GM12892 (cell line): ENCODE results near the gene PSIP1.
"Not testable (repeated sequence)": the region's sequence is repeated elsewhere in the genome, so short reads cannot be mapped to it uniquely, and the experiment has no call there.

Source experiments
- POLR2A ChIP-seq: IDR thresholded peaks from 2 replicates; pipeline ENCODE4 v1.6.1; 2011; ENCODE audit warnings: low read depth, low read length, control low read depth
- POLR2AphosphoS5 ChIP-seq: IDR thresholded peaks from 2 replicates; pipeline ENCODE4 v1.6.1; 2011; ENCODE audit warnings: low read depth, low read length, control low read depth

DNA sequence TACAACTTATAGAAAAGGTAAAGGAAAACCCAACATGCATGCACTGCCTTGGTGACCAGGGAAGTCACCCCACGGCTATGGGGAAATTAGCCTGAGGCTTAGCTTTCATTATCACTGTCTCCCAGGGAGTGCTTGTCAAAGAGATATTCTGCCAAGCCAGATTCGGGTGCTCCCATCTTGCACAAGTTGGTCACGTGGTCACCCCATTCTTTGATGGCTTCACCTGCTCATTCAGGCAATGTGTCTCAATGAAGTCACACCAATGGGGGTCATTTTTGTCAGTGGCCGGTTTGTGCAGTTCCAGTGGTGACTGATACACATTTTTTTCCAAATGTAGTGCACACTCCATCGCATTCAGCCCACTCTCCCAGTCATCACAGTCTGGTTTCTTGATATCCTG lies 16.3 kb upstream of the PSIP1 start:
- not testable (repeated sequence) for TF ChIP-seq POLR2A, POLR2AphosphoS5
